GM12878 (cell line): Measurements from ENCODE around the gene MYOZ1. TPM values are rescaled to one million over a fixed set of nuclear protein-coding genes. Genes with fewer than 3 reads are reported as not detected.
A peak's percentile ranks its signal among the peaks of the same experiment; 100 is the strongest.

Experiments
- DPF2 ChIP-seq: fragments of 450-650 bp; IDR thresholded peaks from 2 replicates; pipeline ENCODE4 v1.6.1; 2017; ENCODE audit warnings: mild to moderate bottlenecking
- EED ChIP-seq: sonication (generic); IDR thresholded peaks from 2 replicates; pipeline ENCODE4 v1.6.1; 2016; ENCODE audit warnings: antibody characterized with exemption, low read depth
- EGR1 ChIP-seq, 2 experiments: IDR thresholded peaks; 1 replicate in 1 of 2; 2 replicates in 1 of 2; pipeline ENCODE4 v1.6.1; 2011 to 2012; ENCODE audit warnings: low read depth in 2 of 2, low read length in 2 of 2, borderline replicate concordance in 1 of 2, mild to moderate bottlenecking in 1 of 2, moderate library complexity in 1 of 2
- ESRRA ChIP-seq: IDR thresholded peaks from 2 replicates; pipeline ENCODE4 v1.6.1; 2012; ENCODE audit warnings: mild to moderate bottlenecking, low read length, improper control_type of control experiment
- ETV6 ChIP-seq, 2 experiments: fragments of 450-650 bp in 1 of 2; IDR thresholded peaks in 1 of 2; conservative IDR thresholded peaks in 1 of 2; 2 replicates each; pipeline ENCODE4 v1.6.1; 2014; ENCODE audit warnings: antibody characterized with exemption in 1 of 2, borderline replicate concordance in 1 of 2, low read depth in 1 of 2, mild to moderate bottlenecking in 1 of 2, moderate library complexity in 1 of 2
- FOS ChIP-seq: IDR thresholded peaks from 3 replicates; pipeline ENCODE4 v1.6.1; 2011; ENCODE audit warnings: borderline replicate concordance; ENCODE audit not compliant: insufficient read length; ENCODE audit errors: extremely low read depth
- HCFC1 ChIP-seq: fragments of 150-350 bp; IDR thresholded peaks from 2 replicates; pipeline ENCODE4 v1.6.1; 2014; ENCODE audit warnings: low read length
- KDM1A ChIP-seq: fragments of 200-600 bp; sonication (generic); IDR thresholded peaks from 2 replicates; pipeline ENCODE4 v1.6.1; 2016; ENCODE audit warnings: borderline replicate concordance
- RB1 ChIP-seq: fragments of 450-650 bp; formaldehyde crosslinking; IDR thresholded peaks from 2 replicates; pipeline ENCODE4 v1.6.1; 2017; ENCODE audit warnings: mild to moderate bottlenecking, borderline replicate concordance
- SP1 ChIP-seq: IDR thresholded peaks from one replicate; pipeline ENCODE4 v1.6.1; 2011; ENCODE audit warnings: low read depth, low read length
- SPI1 ChIP-seq: IDR thresholded peaks from 2 replicates; pipeline ENCODE4 v1.6.1; 2011; ENCODE audit warnings: low read depth, mild to moderate bottlenecking, low read length, moderate library complexity, borderline replicate concordance; ENCODE audit not compliant: insufficient read depth
- SREBF2 ChIP-seq: IDR thresholded peaks from 2 replicates; pipeline ENCODE4 v1.6.1; 2012; ENCODE audit warnings: mild to moderate bottlenecking, low read length
- SRF ChIP-seq, 2 experiments: IDR thresholded peaks; 2 replicates each; pipeline ENCODE4 v1.6.1; 2011; ENCODE audit warnings: low read depth in 2 of 2, low read length in 2 of 2, mild to moderate bottlenecking in 1 of 2, moderate library complexity in 1 of 2
- STAT3 ChIP-seq: IDR thresholded peaks from 2 replicates; pipeline ENCODE4 v1.6.1; 2011; ENCODE audit warnings: low read depth, low read length, improper control_type of control experiment
- SUZ12 ChIP-seq: fragments of 200-600 bp; sonication (generic); IDR thresholded peaks from one replicate; pipeline ENCODE4 v1.6.1; 2018; ENCODE audit warnings: antibody characterized with exemption, mild to moderate bottlenecking; ENCODE audit not compliant: unreplicated experiment
- ZSCAN29 ChIP-seq: fragments of 450-650 bp; IDR thresholded peaks from 2 replicates; pipeline ENCODE4 v1.6.1; 2017; ENCODE audit warnings: mild to moderate bottlenecking, moderate library complexity
- polyA plus RNA-seq, 11 experiments: library from polyadenylated mRNA; depleted of rRNA in 4 of 11; unstranded in 6 of 11; stranded (reverse) in 5 of 11; fragments of >200 nt; fragmentation: Nextera tagmentation in 4 of 11; fragmentation: Illumina TruSeq in 1 of 11; extraction: Ambion mirVana in 4 of 11; extraction: Trizol in 1 of 11; gene quantifications; 1 replicate in 1 of 11; 2 replicates in 10 of 11; pipeline versions ENCODE4 v1.2.1 to v1.2.3, GENCODE V29; 2011 to 2016; ENCODE audit warnings: inconsistent platforms in 2 of 11, missing spikeins in 2 of 11, low read depth in 1 of 11
- total RNA-seq, 4 experiments: library from RNA; depleted of rRNA in 3 of 4; stranded (reverse); fragments of >200 nt in 3 of 4; fragmentation: Illumina TruSeq in 1 of 4; extraction: Trizol in 1 of 4; gene quantifications; 2 replicates each; pipeline versions ENCODE4 v1.2.1 to v1.2.3, GENCODE V29; 2013 to 2021
- TF ChIP-seq, protein P1 (sequence below): fragments of 150-350 bp; IDR thresholded peaks from 2 replicates; pipeline ENCODE4 v1.6.1; 2016; ENCODE audit warnings: low read depth, low read length
- TF ChIP-seq, protein P2 (sequence below): fragments of 450-650 bp; IDR thresholded peaks from 2 replicates; pipeline ENCODE4 v1.6.1; 2016; ENCODE audit warnings: mild to moderate bottlenecking
- TF ChIP-seq, protein P3 (sequence below): fragments of 450-650 bp; formaldehyde crosslinking; IDR thresholded peaks from 2 replicates; pipeline ENCODE4 v1.4.0; 2020; ENCODE audit warnings: mild to moderate bottlenecking, moderate library complexity
- TF ChIP-seq, protein P4 (sequence below): IDR thresholded peaks from 2 replicates; pipeline ENCODE4 v1.6.1; 2011; ENCODE audit warnings: mild to moderate bottlenecking, low read depth, low read length, moderate library complexity; ENCODE audit not compliant: insufficient replicate concordance

MYOZ1 gene
- total and polyA plus RNA-seq, 10 of the 15 experiments (the other 5 are each of a cell fraction or from before 2014, with no cell fraction given) = 0.05 to 2.0 (median 0.62) TPM

DNA sequence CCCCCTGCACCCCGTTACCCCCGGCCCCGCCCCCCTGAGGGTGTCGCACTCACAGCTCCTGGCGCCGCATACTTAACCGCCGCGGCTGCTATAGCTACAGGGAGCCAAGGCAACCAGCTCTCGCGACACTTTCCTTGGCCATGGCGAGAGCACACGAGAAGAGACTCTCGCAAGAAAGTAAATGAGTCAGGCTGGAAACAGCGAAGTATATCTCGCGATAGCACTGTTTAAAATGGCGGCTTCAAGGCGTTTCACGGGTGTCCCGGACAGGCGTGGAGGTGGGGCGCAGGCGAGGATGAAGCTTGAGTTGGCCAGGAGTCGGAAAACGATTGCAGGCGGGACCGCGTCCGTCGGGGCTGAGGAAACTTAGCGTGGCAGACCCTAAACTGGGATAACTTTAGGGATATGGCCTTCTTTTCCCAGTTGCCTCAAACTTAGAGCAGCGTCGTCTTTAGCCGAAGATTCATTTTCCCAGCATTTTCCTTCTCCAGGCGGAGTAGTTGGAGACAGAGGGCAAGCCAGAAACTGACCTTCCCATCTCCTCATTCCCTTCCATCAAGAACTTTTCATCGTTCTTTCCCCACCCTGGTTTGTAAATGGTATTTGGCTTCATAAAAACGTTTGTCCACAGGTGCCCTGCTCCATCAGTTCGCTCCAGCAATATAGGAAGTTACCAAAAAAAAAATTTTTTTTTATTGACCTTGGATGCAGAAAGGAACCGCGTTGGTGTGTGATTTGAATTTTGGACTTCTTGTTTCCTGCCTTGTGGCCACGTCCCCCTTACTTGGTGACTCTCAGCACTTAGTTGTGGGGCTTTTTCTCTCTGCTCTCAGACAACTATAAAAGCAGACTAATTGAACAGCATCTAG is 15.2 kb downstream of the MYOZ1 start (continued):
- no peak for TF ChIP-seq ZSCAN29
- no peak for TF ChIP-seq FOS
- TF ChIP-seq KDM1A = no peak
- TF ChIP-seq SP1 = no peak
- TF ChIP-seq, protein P1, sequence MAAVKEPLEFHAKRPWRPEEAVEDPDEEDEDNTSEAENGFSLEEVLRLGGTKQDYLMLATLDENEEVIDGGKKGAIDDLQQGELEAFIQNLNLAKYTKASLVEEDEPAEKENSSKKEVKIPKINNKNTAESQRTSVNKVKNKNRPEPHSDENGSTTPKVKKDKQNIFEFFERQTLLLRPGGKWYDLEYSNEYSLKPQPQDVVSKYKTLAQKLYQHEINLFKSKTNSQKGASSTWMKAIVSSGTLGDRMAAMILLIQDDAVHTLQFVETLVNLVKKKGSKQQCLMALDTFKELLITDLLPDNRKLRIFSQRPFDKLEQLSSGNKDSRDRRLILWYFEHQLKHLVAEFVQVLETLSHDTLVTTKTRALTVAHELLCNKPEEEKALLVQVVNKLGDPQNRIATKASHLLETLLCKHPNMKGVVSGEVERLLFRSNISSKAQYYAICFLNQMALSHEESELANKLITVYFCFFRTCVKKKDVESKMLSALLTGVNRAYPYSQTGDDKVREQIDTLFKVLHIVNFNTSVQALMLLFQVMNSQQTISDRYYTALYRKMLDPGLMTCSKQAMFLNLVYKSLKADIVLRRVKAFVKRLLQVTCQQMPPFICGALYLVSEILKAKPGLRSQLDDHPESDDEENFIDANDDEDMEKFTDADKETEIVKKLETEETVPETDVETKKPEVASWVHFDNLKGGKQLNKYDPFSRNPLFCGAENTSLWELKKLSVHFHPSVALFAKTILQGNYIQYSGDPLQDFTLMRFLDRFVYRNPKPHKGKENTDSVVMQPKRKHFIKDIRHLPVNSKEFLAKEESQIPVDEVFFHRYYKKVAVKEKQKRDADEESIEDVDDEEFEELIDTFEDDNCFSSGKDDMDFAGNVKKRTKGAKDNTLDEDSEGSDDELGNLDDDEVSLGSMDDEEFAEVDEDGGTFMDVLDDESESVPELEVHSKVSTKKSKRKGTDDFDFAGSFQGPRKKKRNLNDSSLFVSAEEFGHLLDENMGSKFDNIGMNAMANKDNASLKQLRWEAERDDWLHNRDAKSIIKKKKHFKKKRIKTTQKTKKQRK = no peak
- TF ChIP-seq HCFC1 = peak; percentile 59
- TF ChIP-seq DPF2 = no peak
- TF ChIP-seq ESRRA = no peak
- TF ChIP-seq, protein P2, sequence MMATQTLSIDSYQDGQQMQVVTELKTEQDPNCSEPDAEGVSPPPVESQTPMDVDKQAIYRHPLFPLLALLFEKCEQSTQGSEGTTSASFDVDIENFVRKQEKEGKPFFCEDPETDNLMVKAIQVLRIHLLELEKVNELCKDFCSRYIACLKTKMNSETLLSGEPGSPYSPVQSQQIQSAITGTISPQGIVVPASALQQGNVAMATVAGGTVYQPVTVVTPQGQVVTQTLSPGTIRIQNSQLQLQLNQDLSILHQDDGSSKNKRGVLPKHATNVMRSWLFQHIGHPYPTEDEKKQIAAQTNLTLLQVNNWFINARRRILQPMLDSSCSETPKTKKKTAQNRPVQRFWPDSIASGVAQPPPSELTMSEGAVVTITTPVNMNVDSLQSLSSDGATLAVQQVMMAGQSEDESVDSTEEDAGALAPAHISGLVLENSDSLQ = 0 out of 2 replicates have a peak, but pooled peaks have one; percentile 47
- no peak for TF ChIP-seq SREBF2
- TF ChIP-seq, protein P3, sequence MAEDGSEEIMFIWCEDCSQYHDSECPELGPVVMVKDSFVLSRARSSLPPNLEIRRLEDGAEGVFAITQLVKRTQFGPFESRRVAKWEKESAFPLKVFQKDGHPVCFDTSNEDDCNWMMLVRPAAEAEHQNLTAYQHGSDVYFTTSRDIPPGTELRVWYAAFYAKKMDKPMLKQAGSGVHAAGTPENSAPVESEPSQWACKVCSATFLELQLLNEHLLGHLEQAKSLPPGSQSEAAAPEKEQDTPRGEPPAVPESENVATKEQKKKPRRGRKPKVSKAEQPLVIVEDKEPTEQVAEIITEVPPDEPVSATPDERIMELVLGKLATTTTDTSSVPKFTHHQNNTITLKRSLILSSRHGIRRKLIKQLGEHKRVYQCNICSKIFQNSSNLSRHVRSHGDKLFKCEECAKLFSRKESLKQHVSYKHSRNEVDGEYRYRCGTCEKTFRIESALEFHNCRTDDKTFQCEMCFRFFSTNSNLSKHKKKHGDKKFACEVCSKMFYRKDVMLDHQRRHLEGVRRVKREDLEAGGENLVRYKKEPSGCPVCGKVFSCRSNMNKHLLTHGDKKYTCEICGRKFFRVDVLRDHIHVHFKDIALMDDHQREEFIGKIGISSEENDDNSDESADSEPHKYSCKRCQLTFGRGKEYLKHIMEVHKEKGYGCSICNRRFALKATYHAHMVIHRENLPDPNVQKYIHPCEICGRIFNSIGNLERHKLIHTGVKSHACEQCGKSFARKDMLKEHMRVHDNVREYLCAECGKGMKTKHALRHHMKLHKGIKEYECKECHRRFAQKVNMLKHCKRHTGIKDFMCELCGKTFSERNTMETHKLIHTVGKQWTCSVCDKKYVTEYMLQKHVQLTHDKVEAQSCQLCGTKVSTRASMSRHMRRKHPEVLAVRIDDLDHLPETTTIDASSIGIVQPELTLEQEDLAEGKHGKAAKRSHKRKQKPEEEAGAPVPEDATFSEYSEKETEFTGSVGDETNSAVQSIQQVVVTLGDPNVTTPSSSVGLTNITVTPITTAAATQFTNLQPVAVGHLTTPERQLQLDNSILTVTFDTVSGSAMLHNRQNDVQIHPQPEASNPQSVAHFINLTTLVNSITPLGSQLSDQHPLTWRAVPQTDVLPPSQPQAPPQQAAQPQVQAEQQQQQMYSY (CRISPR knock-in tag) = no peak
- TF ChIP-seq EED = peak; percentile 41; the same call in 1 of the 2 replicates
- TF ChIP-seq SRF (IDR thresholded peaks at IDR 0.05; ENCODE audit: low read depth in 2 of 2, low read length in 2 of 2) = no peak
- TF ChIP-seq RB1 = peak; percentile 22; the same call in 1 of the 2 replicates
- TF ChIP-seq SUZ12 = no peak
- TF ChIP-seq, protein P4, sequence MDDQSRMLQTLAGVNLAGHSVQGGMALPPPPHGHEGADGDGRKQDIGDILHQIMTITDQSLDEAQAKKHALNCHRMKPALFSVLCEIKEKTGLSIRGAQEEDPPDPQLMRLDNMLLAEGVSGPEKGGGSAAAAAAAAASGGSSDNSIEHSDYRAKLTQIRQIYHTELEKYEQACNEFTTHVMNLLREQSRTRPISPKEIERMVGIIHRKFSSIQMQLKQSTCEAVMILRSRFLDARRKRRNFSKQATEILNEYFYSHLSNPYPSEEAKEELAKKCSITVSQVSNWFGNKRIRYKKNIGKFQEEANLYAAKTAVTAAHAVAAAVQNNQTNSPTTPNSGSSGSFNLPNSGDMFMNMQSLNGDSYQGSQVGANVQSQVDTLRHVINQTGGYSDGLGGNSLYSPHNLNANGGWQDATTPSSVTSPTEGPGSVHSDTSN = no peak
- TF ChIP-seq ETV6 (conservative IDR thresholded peaks at IDR 0.05 in 1 of 2, IDR thresholded peaks at IDR 0.05 in 1 of 2; ENCODE audit: borderline replicate concordance in 1 of 2, low read depth in 1 of 2) = no peak
- TF ChIP-seq STAT3 = no peak
- TF ChIP-seq EGR1 (IDR thresholded peaks at IDR 0.05; ENCODE audit: borderline replicate concordance in 1 of 2, low read depth in 2 of 2, low read length in 2 of 2) = no peak
- TF ChIP-seq SPI1 = no peak; the same call in 1 of the 2 replicates
